ENCODE measurements around the gene GCNT4.

GCNT4 gene

DNA sequence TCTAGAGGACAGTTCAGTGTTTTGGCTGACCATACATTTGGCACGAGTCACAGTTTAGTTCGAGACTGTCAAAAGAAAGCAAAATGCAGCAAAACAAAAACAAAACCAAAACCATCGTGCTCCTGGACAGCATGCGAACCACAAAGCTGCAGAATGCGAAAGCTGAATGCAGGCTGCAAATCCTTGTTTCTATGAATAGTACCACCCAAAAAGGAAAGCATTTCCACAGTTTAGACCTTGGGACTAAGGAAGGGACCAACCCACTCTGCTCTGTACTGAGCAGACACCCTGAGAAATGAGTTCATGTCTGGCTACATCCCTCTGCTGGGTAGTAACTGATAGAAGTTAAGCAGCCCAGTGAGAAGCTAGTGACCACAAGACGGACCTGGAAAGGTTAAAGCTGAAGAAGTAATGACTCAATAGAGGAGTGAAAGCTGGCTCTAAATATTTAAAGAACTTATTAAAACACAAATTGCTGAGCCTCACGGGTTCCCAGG is 3.9 kb downstream of the GCNT4 start:
- no peaks in the 10 kb centered on the region for H3K36me3 ChIP-seq (replicated peaks; ENCODE audit: insufficient read depth, low read length)
- TF ChIP-seq, protein P1, sequence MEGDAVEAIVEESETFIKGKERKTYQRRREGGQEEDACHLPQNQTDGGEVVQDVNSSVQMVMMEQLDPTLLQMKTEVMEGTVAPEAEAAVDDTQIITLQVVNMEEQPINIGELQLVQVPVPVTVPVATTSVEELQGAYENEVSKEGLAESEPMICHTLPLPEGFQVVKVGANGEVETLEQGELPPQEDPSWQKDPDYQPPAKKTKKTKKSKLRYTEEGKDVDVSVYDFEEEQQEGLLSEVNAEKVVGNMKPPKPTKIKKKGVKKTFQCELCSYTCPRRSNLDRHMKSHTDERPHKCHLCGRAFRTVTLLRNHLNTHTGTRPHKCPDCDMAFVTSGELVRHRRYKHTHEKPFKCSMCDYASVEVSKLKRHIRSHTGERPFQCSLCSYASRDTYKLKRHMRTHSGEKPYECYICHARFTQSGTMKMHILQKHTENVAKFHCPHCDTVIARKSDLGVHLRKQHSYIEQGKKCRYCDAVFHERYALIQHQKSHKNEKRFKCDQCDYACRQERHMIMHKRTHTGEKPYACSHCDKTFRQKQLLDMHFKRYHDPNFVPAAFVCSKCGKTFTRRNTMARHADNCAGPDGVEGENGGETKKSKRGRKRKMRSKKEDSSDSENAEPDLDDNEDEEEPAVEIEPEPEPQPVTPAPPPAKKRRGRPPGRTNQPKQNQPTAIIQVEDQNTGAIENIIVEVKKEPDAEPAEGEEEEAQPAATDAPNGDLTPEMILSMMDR (IDR thresholded peaks at IDR 0.05; ENCODE audit: low read length): no peak
- TF ChIP-seq EZH2phosphoT487 (IDR thresholded peaks at IDR 0.05; ENCODE audit: low read length) (no peak), EZH2 (optimal IDR thresholded peaks at IDR 0.05; ENCODE audit: low read depth, low read length) (no peak)
- H3K79me2 ChIP-seq (ENCODE audit: low read length): no peaks in the 10 kb centered on the region
- H3K4me1 ChIP-seq (ENCODE audit: low read length): peaks cover 21% of the 10 kb centered on the region
- no peaks in the 10 kb centered on the region for H3K27me3 ChIP-seq (replicated peaks; ENCODE audit: insufficient read depth, low read length)
- no peaks in the 10 kb centered on the region for H3K9me3 ChIP-seq (replicated peaks; ENCODE audit: insufficient read depth, low read length)
- peak overlapping the region; percentile 48 for H2AFZ ChIP-seq (ENCODE audit: low read length)
- DNase-seq: peak; percentile 84
- peak overlapping the region; percentile 70 for H3K4me2 ChIP-seq (ENCODE audit: low read depth, low read length)
- H3K4me3 ChIP-seq (ENCODE audit: low read length): peak overlapping the region; percentile 53
- no peaks in the 10 kb centered on the region for H3K9me2 ChIP-seq (replicated peaks; ENCODE audit: insufficient read depth, low read length)
- peaks cover 15% of the 10 kb centered on the region for H3F3A ChIP-seq (ENCODE audit: insufficient read depth, low read length)
- H3K9ac ChIP-seq (ENCODE audit: low read length): peak overlapping the region; percentile 6; the same call in 1 of the 2 replicates
- H4K20me1 ChIP-seq (ENCODE audit: insufficient read depth, low read length): no peaks in the 10 kb centered on the region
- H3K27ac ChIP-seq (ENCODE audit: low read length): peak overlapping the region; percentile 48; the same call in 1 of the 2 replicates

DNA sequence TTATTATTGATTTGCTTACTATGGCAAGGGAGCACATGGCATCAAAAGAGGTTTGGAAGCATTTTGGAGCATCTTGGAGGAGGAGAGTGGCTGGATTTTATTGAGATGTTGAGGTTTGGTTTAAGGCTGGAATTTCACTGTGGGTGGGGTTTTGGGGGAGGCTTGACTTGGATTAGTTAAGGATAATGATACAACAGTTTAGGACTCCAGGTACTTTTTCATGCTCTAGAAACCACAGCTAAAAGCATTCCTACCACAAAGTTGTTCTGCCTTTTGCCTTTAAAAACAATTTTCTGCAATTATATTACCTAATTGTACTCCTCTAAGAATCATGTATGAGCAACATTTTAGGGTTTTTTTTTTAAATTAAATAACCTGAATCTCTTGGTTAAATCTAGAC is 5.0 kb downstream of the GCNT4 start:
- Histone ChIP-seq H3K79me2 (ENCODE audit: low read length) (no peaks in the 10 kb centered on the region), H4K20me1 (ENCODE audit: insufficient read depth, low read length) (no peaks in the 10 kb centered on the region), H3K36me3 (replicated peaks; ENCODE audit: insufficient read depth, low read length) (no peaks in the 10 kb centered on the region), H3K4me3 (ENCODE audit: low read length) (no peak overlapping the region), H3K9me3 (replicated peaks; ENCODE audit: insufficient read depth, low read length) (no peaks in the 10 kb centered on the region), H3K4me2 (ENCODE audit: low read depth, low read length) (no peak overlapping the region), H3K4me1 (ENCODE audit: low read length) (peaks cover 21% of the 10 kb centered on the region), H3K9me2 (replicated peaks; ENCODE audit: insufficient read depth, low read length) (no peaks in the 10 kb centered on the region), H3F3A (ENCODE audit: insufficient read depth, low read length) (peaks cover 15% of the 10 kb centered on the region), H3K9ac (ENCODE audit: low read length) (no peak overlapping the region), H3K27ac (ENCODE audit: low read length) (no peak overlapping the region), H3K27me3 (replicated peaks; ENCODE audit: insufficient read depth, low read length) (no peaks in the 10 kb centered on the region), H2AFZ (ENCODE audit: low read length) (no peak overlapping the region)
- no peak for TF ChIP-seq EZH2phosphoT487 (IDR thresholded peaks at IDR 0.05; ENCODE audit: low read length)
- TF ChIP-seq EZH2 (optimal IDR thresholded peaks at IDR 0.05; ENCODE audit: low read depth, low read length): no peak
- TF ChIP-seq, protein P1 (IDR thresholded peaks at IDR 0.05; ENCODE audit: low read length): no peak
- DNase-seq: no peak

DNA sequence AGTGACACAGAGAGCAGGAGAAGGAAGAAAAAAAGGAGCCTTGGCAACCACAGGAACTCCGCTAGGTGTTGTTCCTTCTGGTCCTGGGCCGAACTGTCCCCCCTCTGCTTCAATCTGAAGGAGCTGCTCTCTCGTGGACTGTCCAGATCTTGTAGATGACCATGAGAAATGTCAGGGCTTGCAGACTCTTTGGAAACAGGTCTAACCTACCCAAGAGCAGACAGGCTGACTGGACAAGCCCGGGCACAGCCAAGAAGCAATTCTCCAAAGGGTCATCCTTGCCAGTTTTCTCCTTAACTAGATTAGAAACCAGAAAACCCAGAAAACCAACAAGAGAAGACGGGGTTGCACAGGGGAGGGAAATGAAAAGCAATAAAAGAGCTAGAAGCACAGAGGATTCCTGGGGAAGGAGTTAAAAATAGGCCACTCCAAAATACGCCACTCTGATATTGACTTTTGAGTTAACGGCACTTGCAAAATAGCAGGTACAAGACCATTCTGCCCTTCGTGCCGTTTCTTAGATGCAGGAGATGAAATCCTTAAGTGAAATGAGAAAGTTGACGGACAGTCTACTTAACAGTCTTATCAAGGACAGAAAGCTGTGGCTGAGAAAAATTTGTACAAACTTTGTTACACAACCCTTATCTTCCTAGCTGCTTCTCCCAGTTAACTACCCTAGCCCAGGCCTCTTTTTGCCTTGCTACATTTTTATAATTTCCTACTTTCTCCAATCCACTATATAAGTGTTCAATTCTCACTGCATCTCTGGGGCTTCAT is 5.8 kb downstream of the GCNT4 start:
- DNase-seq: no peak
- Histone ChIP-seq H3K79me2 (ENCODE audit: low read length) (no peaks in the 10 kb centered on the region), H3K27ac (ENCODE audit: low read length) (no peak overlapping the region), H2AFZ (ENCODE audit: low read length) (no peak overlapping the region), H3K27me3 (replicated peaks; ENCODE audit: insufficient read depth, low read length) (no peaks in the 10 kb centered on the region), H3K4me1 (ENCODE audit: low read length) (peaks cover 21% of the 10 kb centered on the region), H3K4me3 (ENCODE audit: low read length) (no peak overlapping the region), H4K20me1 (ENCODE audit: insufficient read depth, low read length) (no peaks in the 10 kb centered on the region), H3K9me3 (replicated peaks; ENCODE audit: insufficient read depth, low read length) (no peaks in the 10 kb centered on the region), H3K9me2 (replicated peaks; ENCODE audit: insufficient read depth, low read length) (no peaks in the 10 kb centered on the region), H3K36me3 (replicated peaks; ENCODE audit: insufficient read depth, low read length) (no peaks in the 10 kb centered on the region), H3K4me2 (ENCODE audit: low read depth, low read length) (no peak overlapping the region), H3F3A (ENCODE audit: insufficient read depth, low read length) (peaks cover 15% of the 10 kb centered on the region), H3K9ac (ENCODE audit: low read length) (no peak overlapping the region)
- TF ChIP-seq, protein P1 (IDR thresholded peaks at IDR 0.05; ENCODE audit: low read length): no peak

Data from MM.1S (cell line).